Esophagus (tissue), 2 donors: ENCODE data around the gene CCT6A. TPM values are rescaled to one million over a fixed set of nuclear protein-coding genes. Genes with fewer than 3 reads are reported as not detected.
"Not testable (repeated sequence)": the region's sequence is repeated elsewhere in the genome, so short reads cannot be mapped to it uniquely, and the experiment has no call there.

Experiments
- H3K27ac ChIP-seq, 2 donors: one replicate each; pipeline ENCODE4 v1.5.1; 2013; ENCODE audit warnings: low read depth in 2 of 2, mild to moderate bottlenecking in 2 of 2, inconsistent platforms in 1 of 2, low read length in 1 of 2, moderate library complexity in 1 of 2
- H3K27me3 ChIP-seq, 2 donors: one replicate each; pipeline ENCODE4 v1.6.1; 2013; ENCODE audit warnings: low read length in 2 of 2, control low read depth in 1 of 2, mild to moderate bottlenecking in 1 of 2; ENCODE audit not compliant: insufficient read depth in 2 of 2, control insufficient read depth in 1 of 2
- H3K36me3 ChIP-seq, 2 donors: one replicate each; pipeline ENCODE4 v1.6.1; 2013; ENCODE audit warnings: low read length in 1 of 2; ENCODE audit not compliant: control insufficient read depth in 2 of 2, insufficient read depth in 2 of 2
- H3K4me1 ChIP-seq, 2 donors: one replicate each; pipeline ENCODE4 v1.6.1; 2013; ENCODE audit warnings: low read length in 1 of 2; ENCODE audit not compliant: control insufficient read depth in 2 of 2, insufficient read depth in 2 of 2
- H3K4me3 ChIP-seq, 2 donors: one replicate each; pipeline ENCODE4 v1.5.1; 2013; ENCODE audit warnings: low read length in 2 of 2, mild to moderate bottlenecking in 2 of 2, low read depth in 1 of 2, moderate library complexity in 1 of 2
- H3K9me3 ChIP-seq, 2 donors: one replicate each; pipeline ENCODE4 v1.6.1; 2013; ENCODE audit warnings: mild to moderate bottlenecking in 2 of 2, low read depth in 1 of 2, low read length in 1 of 2, moderate library complexity in 1 of 2; ENCODE audit not compliant: control insufficient read depth in 2 of 2, insufficient read depth in 1 of 2
- WGBS, 2 donors: extraction: QIAGEN DNeasy Blood & Tissue Kit; methylation state at CpG; one replicate each; pipeline ENCODE4 v1.1.7; 2013; 5-methylcytosine and 5-hydroxymethylcytosine counted together
- polyA plus RNA-seq, 2 donors: library from polyadenylated mRNA; stranded (reverse); fragments of 200-250 nt; gene quantifications; one replicate each; pipeline ENCODE4 v1.2.3, GENCODE V29; 2013
- donor health status: healthy with polysubstance abuse.
- donor health status: Bipolar disorder and iron deficiency.

Gene CCT6A, protein sequence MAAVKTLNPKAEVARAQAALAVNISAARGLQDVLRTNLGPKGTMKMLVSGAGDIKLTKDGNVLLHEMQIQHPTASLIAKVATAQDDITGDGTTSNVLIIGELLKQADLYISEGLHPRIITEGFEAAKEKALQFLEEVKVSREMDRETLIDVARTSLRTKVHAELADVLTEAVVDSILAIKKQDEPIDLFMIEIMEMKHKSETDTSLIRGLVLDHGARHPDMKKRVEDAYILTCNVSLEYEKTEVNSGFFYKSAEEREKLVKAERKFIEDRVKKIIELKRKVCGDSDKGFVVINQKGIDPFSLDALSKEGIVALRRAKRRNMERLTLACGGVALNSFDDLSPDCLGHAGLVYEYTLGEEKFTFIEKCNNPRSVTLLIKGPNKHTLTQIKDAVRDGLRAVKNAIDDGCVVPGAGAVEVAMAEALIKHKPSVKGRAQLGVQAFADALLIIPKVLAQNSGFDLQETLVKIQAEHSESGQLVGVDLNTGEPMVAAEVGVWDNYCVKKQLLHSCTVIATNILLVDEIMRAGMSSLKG
- polyA plus RNA-seq = 100 to 1,000 TPM; 133 to 157 TPM

DNA sequence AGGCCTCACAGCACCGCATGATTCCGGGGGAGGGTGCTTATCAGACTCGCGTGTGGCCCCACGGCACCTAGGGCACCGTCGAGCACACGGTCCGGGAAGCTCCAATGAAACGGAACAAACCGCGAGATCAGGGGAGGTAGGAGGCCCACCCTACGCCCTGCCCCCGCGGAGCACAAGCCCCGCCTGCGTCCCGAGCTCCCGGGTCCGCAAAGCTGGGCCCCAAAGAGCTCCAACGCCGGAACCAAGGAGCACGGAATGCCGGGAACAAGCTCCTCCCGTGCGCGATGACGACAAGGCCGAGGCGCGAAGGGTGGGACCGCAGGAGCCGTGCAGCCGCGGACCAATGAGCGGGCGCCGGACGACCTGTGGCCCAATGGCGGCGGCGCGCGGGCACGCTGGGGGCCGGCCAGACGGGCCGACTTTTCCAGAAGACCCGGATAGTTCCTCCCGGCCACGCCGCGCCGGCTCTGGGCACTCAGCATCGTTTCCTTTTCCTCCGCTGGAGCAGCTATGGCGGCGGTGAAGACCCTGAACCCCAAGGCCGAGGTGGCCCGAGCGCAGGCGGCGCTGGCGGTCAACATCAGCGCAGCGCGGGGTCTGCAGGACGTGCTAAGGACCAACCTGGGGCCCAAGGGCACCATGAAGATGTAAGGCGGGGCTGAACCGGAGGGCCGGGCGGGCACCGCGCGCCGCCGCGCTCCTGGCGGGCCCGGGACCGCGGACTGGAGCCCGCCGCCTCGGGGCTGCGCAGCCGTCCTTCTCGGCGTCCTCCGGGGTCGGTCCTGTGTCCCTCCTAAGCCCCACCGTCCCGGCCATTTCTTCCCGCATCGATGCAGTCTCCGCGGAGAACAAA, at the start of gene CCT6A, which contains the start of gene PSPH:
Gene CCT6A (plus strand): TSS at position 427 of the 853 bp plus-strand sequence. CDS start 84 bp downstream, at position 511.
Gene PSPH (minus strand): TSS at position 106 of the 853 bp plus-strand sequence. CDS start 30,232 bp downstream, outside the sequence.
- Histone ChIP-seq H3K9me3 (no peaks in the 10 kb centered on the region), H3K36me3 (peaks cover 4 to 6% of the 10 kb centered on the region in 2 donors), H3K4me3 (peak within 1 kb of the TSS; percentile 90 to 99), H3K4me1 (peaks cover 0 to 4% of the 10 kb centered on the region in 2 donors), H3K27me3 (no peaks in the 10 kb centered on the region), H3K27ac (peak within 1 kb of the TSS; percentile 96 to 97)
- WGBS, 2 donors = 0% methylated on average over 67 to 97 of the region's 97 CpGs

DNA sequence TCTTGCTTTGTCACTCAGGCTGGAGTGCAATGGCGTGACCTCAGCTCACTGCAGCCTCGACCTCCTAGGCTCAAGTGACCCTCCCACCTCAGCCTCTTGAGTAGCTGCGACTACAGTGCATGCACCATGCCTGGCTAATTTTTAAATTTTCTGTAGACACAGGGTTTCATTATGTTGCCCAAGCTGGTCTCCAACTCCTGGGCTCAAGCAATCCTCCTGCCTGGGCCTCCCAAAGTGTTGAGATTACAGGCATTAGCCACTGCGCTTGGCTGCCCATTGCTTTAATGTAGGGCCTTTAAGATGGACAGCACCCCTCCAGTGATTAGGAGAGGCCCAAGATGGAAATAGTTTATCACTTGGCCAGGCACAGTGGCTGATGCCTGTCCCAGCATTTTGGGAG, 47.8 kb upstream of the CCT6A start:
- no peaks in the 10 kb centered on the region for H3K9me3 ChIP-seq
- WGBS, 2 donors = 92 to 96% methylated on average over 4 of the region's 4 CpGs
- no peak overlapping the region for H3K4me3 ChIP-seq
- no peaks in the 10 kb centered on the region for H3K4me1 ChIP-seq
- no peak overlapping the region for H3K27ac ChIP-seq
- H3K36me3 ChIP-seq = no peaks in the 10 kb centered on the region
- H3K27me3 ChIP-seq = no peaks in the 10 kb centered on the region

DNA sequence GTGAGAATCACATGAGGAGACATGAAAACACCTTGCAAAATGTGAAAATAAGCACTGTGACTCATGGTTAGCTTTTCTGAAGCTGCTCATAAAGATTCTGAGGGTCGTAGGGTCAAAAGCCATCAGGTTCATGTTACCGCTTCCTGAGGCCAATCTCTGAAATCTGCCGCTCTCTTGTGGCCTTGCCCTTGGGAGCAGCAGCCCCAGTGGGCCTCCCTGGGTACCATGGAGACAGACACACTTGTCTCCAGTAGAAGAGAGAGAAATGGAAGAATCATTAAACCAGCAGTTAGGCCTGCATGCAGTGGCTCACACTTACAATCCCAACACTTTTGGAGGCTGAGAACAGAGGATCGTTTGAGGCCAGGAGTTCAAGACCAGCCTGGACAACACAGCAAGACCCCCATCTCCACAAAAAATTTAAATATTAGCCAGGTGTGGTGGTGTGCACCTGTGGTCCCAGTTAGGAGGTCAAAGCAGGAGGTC, 44.4 kb upstream of the CCT6A start:
- Histone ChIP-seq H3K9me3 (no peaks in the 10 kb centered on the region), H3K4me3 (no peak overlapping the region), H3K27ac (no peak overlapping the region), H3K4me1 (no peaks in the 10 kb centered on the region), H3K27me3 (no peaks in the 10 kb centered on the region), H3K36me3 (no peaks in the 10 kb centered on the region)
- WGBS, 2 donors = 81 to 86% methylated on average over 4 of the region's 4 CpGs

DNA sequence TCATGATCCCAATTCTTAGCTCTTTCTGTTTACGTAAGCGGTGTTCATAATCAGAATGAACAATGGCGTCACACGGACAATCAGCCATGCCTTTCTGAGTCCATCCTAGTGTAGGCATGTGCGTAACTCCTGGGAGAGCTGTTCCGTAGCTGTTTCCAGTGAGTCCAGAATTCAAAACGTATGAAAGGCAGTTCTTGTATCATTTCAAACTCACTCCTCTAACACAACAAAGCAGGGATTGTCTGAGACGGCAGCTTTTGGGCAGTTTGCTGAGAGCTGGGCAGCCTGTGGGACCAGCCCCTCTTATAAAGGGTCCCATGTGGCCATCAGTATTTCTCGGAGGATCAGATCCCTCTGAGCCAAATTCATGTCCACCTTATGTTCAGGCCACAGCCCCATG, 43.7 kb upstream of the CCT6A start:
- no peaks in the 10 kb centered on the region for H3K27me3 ChIP-seq
- no peak overlapping the region for H3K27ac ChIP-seq
- WGBS, 2 donors = 84 to 90% methylated on average over 9 of the region's 9 CpGs
- no peaks in the 10 kb centered on the region for H3K36me3 ChIP-seq
- H3K4me3 ChIP-seq = no peak overlapping the region
- H3K9me3 ChIP-seq = no peaks in the 10 kb centered on the region
- no peaks in the 10 kb centered on the region for H3K4me1 ChIP-seq

DNA sequence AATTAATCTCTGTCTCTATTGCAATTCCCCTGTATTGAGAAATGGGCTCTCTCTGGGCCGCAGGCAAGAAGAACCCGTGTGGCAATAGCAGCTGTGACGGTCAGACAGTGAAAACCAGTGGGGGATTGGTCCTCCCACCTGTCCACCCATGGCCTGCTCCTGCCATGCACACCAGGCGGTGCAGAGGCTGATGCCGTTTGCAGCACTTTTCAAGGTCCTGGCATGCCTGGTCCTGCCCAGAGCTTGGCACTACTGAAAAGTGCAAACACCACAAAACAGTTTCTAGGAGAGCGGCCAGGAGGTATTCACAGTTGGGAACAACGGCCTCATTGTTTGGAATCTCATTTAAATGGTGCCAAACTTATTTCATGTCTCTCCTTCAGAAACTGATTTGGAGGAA, 41.9 kb upstream of the CCT6A start:
- Histone ChIP-seq H3K9me3 (no peaks in the 10 kb centered on the region), H3K4me3 (no peak overlapping the region), H3K36me3 (peaks cover 0 to 3% of the 10 kb centered on the region in 2 donors), H3K27ac (no peak overlapping the region), H3K27me3 (no peaks in the 10 kb centered on the region), H3K4me1 (no peaks in the 10 kb centered on the region)
- WGBS, 2 donors = 38 to 46% methylated on average over 7 of the region's 7 CpGs

DNA sequence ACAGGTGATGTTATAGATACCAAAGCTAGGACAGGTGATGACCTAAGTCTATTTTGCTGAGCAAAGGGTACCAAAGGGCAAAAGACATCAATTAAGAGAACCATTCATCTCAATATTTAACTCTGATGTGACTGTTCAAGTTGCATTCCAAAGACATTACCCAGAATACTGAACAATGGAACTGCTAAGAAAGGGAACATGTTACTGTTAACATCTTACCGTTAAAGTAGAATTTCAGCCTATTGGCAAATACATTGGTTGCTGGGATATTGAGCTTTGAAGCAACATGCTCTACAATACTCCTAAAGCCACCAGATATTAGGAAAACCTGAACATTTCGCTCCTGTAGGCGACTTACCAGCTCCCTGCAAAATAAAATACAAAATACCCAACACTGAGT, 34.5 kb upstream of the CCT6A start:
- 74 to 95% methylated on average over 3 of the region's 3 CpGs for WGBS, 2 donors
- H3K4me3 ChIP-seq, H3K27ac ChIP-seq, H3K27me3 ChIP-seq, H3K36me3 ChIP-seq, H3K9me3 ChIP-seq, H3K4me1 ChIP-seq: not testable (repeated sequence)

DNA sequence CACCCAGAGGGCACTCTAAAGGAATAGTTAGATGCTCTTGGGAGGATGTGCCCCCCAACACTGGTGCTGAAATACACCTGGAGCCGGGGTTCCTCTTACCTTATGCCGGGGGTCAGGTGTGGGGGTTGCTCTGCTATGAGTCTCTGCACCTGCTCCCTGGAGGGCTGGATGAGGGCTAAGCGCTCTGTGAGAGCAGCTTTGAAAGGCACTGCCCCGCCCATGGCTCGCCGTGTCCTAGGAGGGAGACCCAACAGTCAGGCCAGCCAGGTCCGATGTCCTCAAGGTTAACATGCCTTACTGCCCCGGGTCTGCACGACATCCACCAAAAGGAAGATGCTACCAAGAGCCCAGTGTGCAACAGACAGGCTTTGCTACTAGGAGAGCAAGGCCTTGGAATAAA, 32.1 kb upstream of the CCT6A start:
- no peaks in the 10 kb centered on the region for H3K27me3 ChIP-seq
- no peaks in the 10 kb centered on the region for H3K9me3 ChIP-seq
- H3K4me1 ChIP-seq = no peaks in the 10 kb centered on the region
- H3K4me3 ChIP-seq = no peak overlapping the region
- no peak overlapping the region for H3K27ac ChIP-seq
- peaks cover 2 to 4% of the 10 kb centered on the region in 2 donors for H3K36me3 ChIP-seq
- 69 to 80% methylated on average over 9 of the region's 9 CpGs for WGBS, 2 donors

DNA sequence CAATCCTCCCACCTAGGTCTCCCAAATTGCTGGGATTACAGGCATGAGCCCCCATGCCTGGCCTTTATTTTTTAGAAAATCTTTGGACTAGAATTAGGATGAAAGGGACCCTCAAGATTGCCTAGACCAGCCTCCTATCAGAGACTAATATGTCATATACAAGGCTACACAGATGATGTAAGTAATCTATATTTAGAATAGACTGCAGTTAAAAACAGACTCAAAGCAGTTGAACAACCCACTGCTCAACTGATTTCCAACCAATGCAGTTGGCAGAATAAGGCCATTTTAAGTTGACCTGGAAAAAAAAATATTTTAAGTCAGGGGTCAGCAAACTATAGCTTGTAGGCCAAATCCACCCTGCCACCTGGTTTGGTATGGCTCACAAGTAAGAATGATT, 28.1 kb upstream of the CCT6A start:
- no peak overlapping the region for H3K4me3 ChIP-seq
- peaks cover 2 to 4% of the 10 kb centered on the region in 2 donors for H3K36me3 ChIP-seq
- H3K27ac ChIP-seq = no peak overlapping the region
- no peaks in the 10 kb centered on the region for H3K9me3 ChIP-seq
- no peaks in the 10 kb centered on the region for H3K27me3 ChIP-seq
- no peaks in the 10 kb centered on the region for H3K4me1 ChIP-seq

DNA sequence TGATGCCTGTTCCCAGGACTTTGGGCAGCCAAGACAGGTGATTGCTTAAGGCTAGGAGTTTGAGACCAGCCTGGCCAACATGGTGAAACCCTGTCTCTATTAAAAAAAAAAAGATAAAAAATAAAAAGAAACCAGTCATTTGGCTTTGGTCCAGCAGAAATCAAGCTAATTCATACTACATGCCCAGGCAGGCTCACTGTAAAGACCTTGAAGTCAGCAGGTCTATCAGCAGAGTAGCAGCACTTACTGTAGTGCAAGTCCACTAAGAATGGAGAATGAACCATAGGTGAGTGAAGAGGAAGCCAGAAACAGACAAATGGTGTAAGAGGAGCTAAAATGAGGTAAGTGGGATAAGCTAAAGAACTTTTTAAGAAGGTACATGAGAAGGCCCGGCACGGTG, 25.0 kb upstream of the CCT6A start:
- Histone ChIP-seq H3K36me3 (no peaks in the 10 kb centered on the region), H3K27me3 (no peaks in the 10 kb centered on the region), H3K4me3 (no peak overlapping the region), H3K27ac (no peak overlapping the region), H3K9me3 (no peaks in the 10 kb centered on the region), H3K4me1 (no peaks in the 10 kb centered on the region)
- WGBS, 2 donors = 49 to 89% methylated on average over 2 of the region's 2 CpGs
